Esophagus muscularis mucosa (tissue), 4 donors: ENCODE measurements around the gene NISCH.
A peak's percentile ranks its signal among the peaks of the same experiment; 100 is the strongest.

ENCODE experiments used
- CTCF ChIP-seq, 3 experiments: fragments of 200-600 bp in 2 of 3; fragments of 450-650 bp in 1 of 3; sonication (generic) in 2 of 3; IDR thresholded peaks; one replicate each; pipeline ENCODE4 v1.5.1; 2017 to 2019; ENCODE audit warnings: antibody characterized with exemption in 3 of 3, mild to moderate bottlenecking in 2 of 3, moderate library complexity in 1 of 3
- EP300 ChIP-seq: sonication (generic); formaldehyde crosslinking; IDR thresholded peaks from one replicate; pipeline ENCODE4 v1.6.1; 2017; ENCODE audit warnings: antibody characterized with exemption
- POLR2A ChIP-seq: fragments of 450-650 bp; IDR thresholded peaks from one replicate; pipeline ENCODE4 v1.6.1; 2017; ENCODE audit warnings: antibody characterized with exemption, moderate library complexity, mild to moderate bottlenecking, low read depth
- POLR2AphosphoS5 ChIP-seq, 2 donors: sonication (generic); formaldehyde crosslinking; IDR thresholded peaks; one replicate each; pipeline ENCODE4 v1.6.1; 2017; ENCODE audit warnings: antibody characterized with exemption in 2 of 2

- TF ChIP-seq POLR2A = no peak
- no peak for TF ChIP-seq CTCF (IDR thresholded peaks at IDR 0.05)
- peak in 1 of 2 donors; percentile 42 for TF ChIP-seq POLR2AphosphoS5 (IDR thresholded peaks at IDR 0.05)
- no peak for TF ChIP-seq EP300
Observed at GRCh38 chr3:52435246-52436101, 19.9 kb upstream of the NISCH start.
